Liver (tissue), 9 donors: ENCODE data around the gene VNN1. TPM values are rescaled to one million over a fixed set of nuclear protein-coding genes. Genes with fewer than 3 reads are reported as not detected.

Source experiments
- DNase-seq: peaks from one replicate; pipeline ENCODE4 v3.0.0-alpha.2; 2017; ENCODE audit warnings: low spot score
- H3K27ac ChIP-seq, 2 donors: one replicate each; pipeline ENCODE4 v1.7.0; 2013; ENCODE audit warnings: inconsistent platforms in 2 of 2, low read length in 2 of 2, control low read depth in 1 of 2, low read depth in 1 of 2, mild to moderate bottlenecking in 1 of 2
- H3K27me3 ChIP-seq, 4 donors: one replicate each; pipeline versions ENCODE4 v1.6.1 to v1.7.0; 2013; ENCODE audit warnings: low read length in 3 of 4, inconsistent platforms in 1 of 4, mild to moderate bottlenecking in 1 of 4, moderate library complexity in 1 of 4; ENCODE audit not compliant: control insufficient read depth in 4 of 4, insufficient read depth in 4 of 4
- H3K36me3 ChIP-seq, 4 donors: one replicate each; pipeline versions ENCODE4 v1.6.1 to v1.7.0; 2013; ENCODE audit warnings: low read length in 3 of 4, mild to moderate bottlenecking in 3 of 4, low read depth in 1 of 4, moderate library complexity in 1 of 4; ENCODE audit not compliant: control insufficient read depth in 4 of 4, insufficient read depth in 3 of 4
- H3K4me1 ChIP-seq, 4 donors: one replicate each; pipeline versions ENCODE4 v1.6.1 to v1.7.0; 2013; ENCODE audit warnings: low read length in 3 of 4, mild to moderate bottlenecking in 3 of 4, moderate library complexity in 1 of 4; ENCODE audit not compliant: control insufficient read depth in 4 of 4, insufficient read depth in 4 of 4
- H3K4me3 ChIP-seq, 3 donors: one replicate each; pipeline versions ENCODE4 v1.6.1 to v1.7.0; 2013; ENCODE audit warnings: low read length in 3 of 3, control low read depth in 1 of 3, low read depth in 1 of 3, mild to moderate bottlenecking in 1 of 3
- H3K9ac ChIP-seq, 2 donors: one replicate each; pipeline ENCODE4 v1.7.0; 2013; ENCODE audit warnings: low read length in 2 of 2, mild to moderate bottlenecking in 2 of 2, moderate library complexity in 2 of 2, control low read depth in 1 of 2, low read depth in 1 of 2
- H3K9me3 ChIP-seq, 4 donors: one replicate each; pipeline versions ENCODE4 v1.6.1 to v1.7.0; 2013; ENCODE audit warnings: low read length in 3 of 4; ENCODE audit not compliant: control insufficient read depth in 4 of 4
- ATF3 ChIP-seq: IDR thresholded peaks from 2 replicates; pipeline ENCODE4 v1.6.1; 2016; ENCODE audit warnings: antibody characterized with exemption
- CTCF ChIP-seq: fragments of 150-350 bp; IDR thresholded peaks from 2 replicates; pipeline ENCODE4 v1.5.1; 2017; ENCODE audit warnings: improper control_type of control experiment, low read depth, low read length; ENCODE audit not compliant: missing input control
- FOXA1 ChIP-seq: IDR thresholded peaks from 2 replicates; pipeline ENCODE4 v1.6.1; 2016; ENCODE audit warnings: antibody characterized with exemption
- GABPA ChIP-seq, 2 donors: IDR thresholded peaks in 1 of 2; conservative IDR thresholded peaks in 1 of 2; 2 replicates each; pipeline ENCODE4 v1.6.1; 2016; ENCODE audit warnings: antibody characterized with exemption in 2 of 2, mild to moderate bottlenecking in 1 of 2, moderate library complexity in 1 of 2
- HNF4A ChIP-seq, 2 donors: conservative IDR thresholded peaks; 2 replicates each; pipeline ENCODE4 v1.6.1; 2016; ENCODE audit warnings: antibody characterized with exemption in 2 of 2, mild to moderate bottlenecking in 2 of 2
- HNF4G ChIP-seq: IDR thresholded peaks from 2 replicates; pipeline ENCODE4 v1.6.1; 2016; ENCODE audit warnings: antibody characterized with exemption
- JUND ChIP-seq, 2 donors: IDR thresholded peaks; 2 replicates each; pipeline ENCODE4 v1.6.1; 2016; ENCODE audit warnings: antibody characterized with exemption in 2 of 2
- MAX ChIP-seq: IDR thresholded peaks from 2 replicates; pipeline ENCODE4 v1.6.1; 2016; ENCODE audit warnings: antibody characterized with exemption
- NR2F2 ChIP-seq: IDR thresholded peaks from 2 replicates; pipeline ENCODE4 v1.6.1; 2016; ENCODE audit warnings: antibody characterized with exemption
- RAD21 ChIP-seq, 2 donors: IDR thresholded peaks; 2 replicates each; pipeline ENCODE4 v1.6.1; 2016; ENCODE audit warnings: antibody characterized with exemption in 2 of 2, mild to moderate bottlenecking in 2 of 2
- REST ChIP-seq: IDR thresholded peaks from 2 replicates; pipeline ENCODE4 v1.6.1; 2016; ENCODE audit warnings: antibody characterized with exemption, mild to moderate bottlenecking
- RXRA ChIP-seq, 2 donors: IDR thresholded peaks; 2 replicates each; pipeline ENCODE4 v1.6.1; 2017 to 2018; ENCODE audit warnings: antibody characterized with exemption in 2 of 2, mild to moderate bottlenecking in 1 of 2
- SP1 ChIP-seq: IDR thresholded peaks from 2 replicates; pipeline ENCODE4 v1.6.1; 2018; ENCODE audit warnings: antibody characterized with exemption, mild to moderate bottlenecking
- TAF1 ChIP-seq: conservative IDR thresholded peaks from 2 replicates; pipeline ENCODE4 v1.6.1; 2016; ENCODE audit warnings: antibody characterized with exemption, mild to moderate bottlenecking
- YY1 ChIP-seq: IDR thresholded peaks from 2 replicates; pipeline ENCODE4 v1.6.1; 2016; ENCODE audit warnings: antibody characterized with exemption, mild to moderate bottlenecking
- WGBS: extraction: QIAGEN DNeasy Blood & Tissue Kit; methylation state at CpG from one replicate; pipeline ENCODE4 v1.1.7; 2013; 5-methylcytosine and 5-hydroxymethylcytosine counted together
- polyA plus RNA-seq, 2 donors: library from polyadenylated mRNA; stranded (reverse) in 1 of 2; unstranded in 1 of 2; fragments of 200-250 nt in 1 of 2; fragments of >200 nt in 1 of 2; fragmentation: Nextera tagmentation in 1 of 2; extraction: Ambion mirVana in 1 of 2; gene quantifications; one replicate each; pipeline versions ENCODE4 v1.2.1 to v1.2.3, GENCODE V29; 2013 to 2015
- total RNA-seq, 2 donors: library from RNA; depleted of rRNA; stranded (reverse); fragments of >200 nt; gene quantifications; one replicate each; pipeline ENCODE4 v1.2.3, GENCODE V29; 2014
- TF ChIP-seq, protein P1 (sequence below): IDR thresholded peaks from 2 replicates; pipeline ENCODE4 v1.6.1; 2016; ENCODE audit warnings: antibody characterized with exemption
- donor health status: healthy.
- donor health status: healthy.
- donor health status: healthy.
- donor health status: healthy.
- donor health status: healthy.

The VNN1 gene
- total and polyA plus RNA-seq, 4 donors = 2.7 to 132 (median 58.8) TPM

GRCh38 chr6:132733814-132734213 is 20.0 kb upstream of the VNN1 start:
- 28% methylated on average over 1 of the region's 1 CpG for WGBS
- no peaks in the 10 kb centered on the region for H3K9me3 ChIP-seq
- H3K4me1 ChIP-seq = peaks cover 3 to 32% (median 14%) of the 10 kb centered on the region in 4 donors
- no peak for DNase-seq
- peak overlapping the region; percentile 96 to 99 for H3K27ac ChIP-seq
- TF ChIP-seq NR2F2 (no peak), SP1 (peak; percentile 8), TAF1 (peak; percentile 38)
- H3K9ac ChIP-seq = peak overlapping the region; percentile 90 to 97
- peak overlapping the region; percentile 41 to 83 (median 64) for H3K4me3 ChIP-seq
- no peaks in the 10 kb centered on the region for H3K36me3 ChIP-seq
- no peaks in the 10 kb centered on the region for H3K27me3 ChIP-seq

DNA sequence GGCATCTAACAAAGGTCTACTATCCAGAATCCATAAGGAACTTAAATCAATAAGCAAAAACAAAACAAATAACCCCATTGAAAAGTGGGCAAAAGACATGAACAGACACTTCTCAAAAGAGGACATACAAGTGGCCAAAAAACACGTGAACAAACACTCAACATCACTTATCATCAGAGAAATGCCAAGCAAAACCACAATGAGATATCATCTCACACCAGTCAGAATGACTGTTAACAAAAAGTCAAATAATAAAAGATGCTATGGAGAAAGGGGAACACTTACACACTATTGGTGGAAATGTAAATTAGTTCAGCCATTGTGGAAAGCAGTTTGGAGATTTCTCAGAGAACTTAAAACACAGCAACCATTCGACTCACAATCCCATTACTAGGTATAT is 19.4 kb upstream of the VNN1 start:
- Histone ChIP-seq H3K4me1 (peaks cover 3 to 32% (median 14%) of the 10 kb centered on the region in 4 donors), H3K27me3 (no peaks in the 10 kb centered on the region), H3K27ac (peak overlapping the region; percentile 96 to 99), H3K9ac (peak overlapping the region; percentile 90 to 97), H3K36me3 (peaks cover 0 to 2% (median 0%) of the 10 kb centered on the region in 4 donors), H3K4me3 (peak overlapping the region; percentile 41 to 83 (median 64)), H3K9me3 (no peaks in the 10 kb centered on the region)
- 50% methylated on average over 2 of the region's 2 CpGs for WGBS
- no peak for TF ChIP-seq NR2F2
- no peak for TF ChIP-seq RXRA (IDR thresholded peaks at IDR 0.05)
- TF ChIP-seq RAD21 (IDR thresholded peaks at IDR 0.05) = no peak
- no peak for TF ChIP-seq YY1
- no peak for TF ChIP-seq GABPA (IDR thresholded peaks at IDR 0.05 in 1 of 2, conservative IDR thresholded peaks at IDR 0.05 in 1 of 2)
- TF ChIP-seq CTCF = no peak
- TF ChIP-seq MAX = no peak
- TF ChIP-seq, protein P1, sequence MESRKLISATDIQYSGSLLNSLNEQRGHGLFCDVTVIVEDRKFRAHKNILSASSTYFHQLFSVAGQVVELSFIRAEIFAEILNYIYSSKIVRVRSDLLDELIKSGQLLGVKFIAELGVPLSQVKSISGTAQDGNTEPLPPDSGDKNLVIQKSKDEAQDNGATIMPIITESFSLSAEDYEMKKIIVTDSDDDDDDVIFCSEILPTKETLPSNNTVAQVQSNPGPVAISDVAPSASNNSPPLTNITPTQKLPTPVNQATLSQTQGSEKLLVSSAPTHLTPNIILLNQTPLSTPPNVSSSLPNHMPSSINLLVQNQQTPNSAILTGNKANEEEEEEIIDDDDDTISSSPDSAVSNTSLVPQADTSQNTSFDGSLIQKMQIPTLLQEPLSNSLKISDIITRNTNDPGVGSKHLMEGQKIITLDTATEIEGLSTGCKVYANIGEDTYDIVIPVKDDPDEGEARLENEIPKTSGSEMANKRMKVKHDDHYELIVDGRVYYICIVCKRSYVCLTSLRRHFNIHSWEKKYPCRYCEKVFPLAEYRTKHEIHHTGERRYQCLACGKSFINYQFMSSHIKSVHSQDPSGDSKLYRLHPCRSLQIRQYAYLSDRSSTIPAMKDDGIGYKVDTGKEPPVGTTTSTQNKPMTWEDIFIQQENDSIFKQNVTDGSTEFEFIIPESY = no peak
- TF ChIP-seq HNF4G = no peak
- TF ChIP-seq REST = no peak
- TF ChIP-seq SP1 = no peak
- no peak for TF ChIP-seq ATF3
- no peak for TF ChIP-seq JUND (IDR thresholded peaks at IDR 0.05)
- no peak for TF ChIP-seq TAF1
- no peak for TF ChIP-seq HNF4A (conservative IDR thresholded peaks at IDR 0.05)
- no peak for TF ChIP-seq FOXA1
- DNase-seq = no peak
